GM21447 (cell line): ENCODE data around the gene WDR49.
"Not testable (repeated sequence)": the region's sequence is repeated elsewhere in the genome, so short reads cannot be mapped to it uniquely, and the experiment has no call there.

Experiments used
- ATAC-seq: cut with Tn5 transposase; IDR thresholded peaks from one replicate; pipeline ENCODE4 v1.9.1; 2021; ENCODE audit not compliant: unreplicated experiment

WDR49 gene

DNA sequence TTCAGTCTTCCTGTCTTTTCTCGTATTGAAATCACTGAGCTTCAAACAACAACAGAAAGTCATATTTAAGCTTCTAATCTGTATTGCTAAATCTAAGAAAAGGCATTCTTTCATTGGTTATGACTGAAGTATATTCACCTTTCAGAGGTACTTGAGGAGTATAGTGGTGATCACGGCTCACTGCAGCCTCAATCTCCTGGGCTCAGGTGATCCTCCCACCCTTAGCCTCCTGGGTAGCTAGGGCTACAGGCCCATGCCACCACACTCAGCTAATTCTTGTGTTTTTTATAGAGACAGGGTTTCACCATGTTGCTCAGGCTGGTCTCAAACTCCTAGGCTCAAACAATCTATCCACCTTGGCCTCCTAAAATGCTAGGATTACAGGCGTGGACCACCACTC, 38.7 kb downstream of the WDR49 start:
- no peak for ATAC-seq

DNA sequence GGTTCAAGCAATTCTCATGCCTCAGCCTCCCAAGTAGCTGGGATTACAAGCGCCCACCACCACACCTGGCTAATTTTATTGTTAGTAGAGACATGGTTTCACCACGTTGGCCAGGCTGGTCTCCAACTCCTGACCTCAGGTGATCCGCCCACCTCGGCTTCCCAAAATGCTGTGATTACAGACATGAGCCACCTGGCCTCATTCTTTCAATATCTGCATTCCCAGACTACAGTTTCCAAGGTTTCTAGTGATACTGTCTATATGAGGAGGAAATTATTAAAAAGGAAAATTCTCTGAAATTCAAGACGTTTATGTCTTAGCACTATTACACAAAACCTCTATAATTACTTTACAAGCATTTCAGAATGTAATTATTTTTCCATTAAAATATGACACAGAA, 39.5 kb downstream of the WDR49 start:
- ATAC-seq: not testable (repeated sequence)

DNA sequence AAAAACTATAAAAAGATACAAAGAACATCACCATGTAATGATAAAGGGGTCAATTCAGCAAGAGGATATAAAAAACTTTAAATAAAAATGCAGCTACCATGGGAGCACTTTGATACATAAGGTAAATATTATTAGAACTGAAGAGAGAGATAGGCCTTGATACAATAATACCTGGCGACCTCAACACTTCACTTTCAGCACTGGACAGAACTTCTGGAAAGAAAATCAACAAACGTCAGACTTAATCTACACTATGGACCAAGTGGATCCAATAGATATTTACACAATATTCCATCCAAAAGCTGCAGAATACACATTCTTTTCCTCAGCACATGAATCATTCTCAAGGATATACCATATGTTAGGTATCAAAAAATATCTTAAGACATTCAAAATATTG, 42.0 kb downstream of the WDR49 start:
- no peak for ATAC-seq

DNA sequence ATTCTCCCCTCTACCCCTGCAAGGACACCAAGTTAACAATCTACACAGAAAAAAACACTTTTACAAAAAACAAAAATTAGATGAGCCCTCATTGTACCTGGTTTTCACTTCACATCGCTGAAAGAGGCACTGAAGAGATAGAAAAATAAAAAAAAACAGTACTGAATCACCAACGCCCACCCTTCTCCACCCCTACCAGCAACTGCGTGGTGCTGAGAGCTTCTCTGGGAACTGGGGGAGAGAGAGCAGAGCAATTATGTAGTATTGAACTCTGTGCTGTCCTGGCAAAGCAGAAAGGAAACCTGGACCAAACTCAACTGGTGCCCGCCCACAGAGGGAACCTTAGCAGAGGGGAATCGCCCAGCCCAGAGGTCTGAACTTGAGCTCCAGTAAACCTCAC, 44.6 kb downstream of the WDR49 start:
- no peak for ATAC-seq

DNA sequence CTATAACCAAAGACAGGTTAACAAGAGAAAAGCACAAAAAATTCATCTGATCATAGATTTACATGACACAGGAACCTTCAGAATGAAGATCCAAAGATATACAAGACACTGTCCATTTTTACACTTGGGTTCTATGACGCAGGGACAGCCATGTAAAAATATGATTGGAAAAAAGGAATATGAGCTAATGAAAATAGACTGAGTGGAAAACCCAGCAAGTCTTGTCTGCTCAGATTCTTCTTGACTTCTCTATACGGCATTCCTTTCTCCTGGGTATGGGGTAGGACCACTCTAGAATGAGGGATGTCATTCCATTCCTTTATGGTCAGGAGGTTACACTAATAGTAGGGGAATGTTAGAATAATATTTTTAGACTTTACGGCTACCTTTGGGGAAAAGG, 46.9 kb downstream of the WDR49 start:
- ATAC-seq: no peak

DNA sequence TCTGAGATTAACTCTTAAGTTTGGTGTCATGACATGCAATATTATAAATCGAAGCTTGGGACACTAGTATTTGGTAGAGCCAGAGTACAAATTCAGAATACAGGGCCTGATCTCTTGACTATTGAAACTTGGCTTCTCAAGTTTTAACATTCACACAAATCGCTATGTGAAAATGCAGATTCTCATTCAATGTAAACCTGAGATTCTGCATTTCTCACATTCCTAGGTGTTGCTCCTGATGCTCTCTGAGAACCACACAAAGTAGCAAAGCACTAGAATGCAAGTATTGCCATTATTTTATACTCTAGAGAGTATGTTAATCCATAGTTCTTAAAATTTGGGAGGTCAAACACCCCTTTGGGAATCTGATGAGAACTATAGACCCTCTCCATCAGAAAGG, 47.9 kb downstream of the WDR49 start:
- ATAC-seq: no peak

DNA sequence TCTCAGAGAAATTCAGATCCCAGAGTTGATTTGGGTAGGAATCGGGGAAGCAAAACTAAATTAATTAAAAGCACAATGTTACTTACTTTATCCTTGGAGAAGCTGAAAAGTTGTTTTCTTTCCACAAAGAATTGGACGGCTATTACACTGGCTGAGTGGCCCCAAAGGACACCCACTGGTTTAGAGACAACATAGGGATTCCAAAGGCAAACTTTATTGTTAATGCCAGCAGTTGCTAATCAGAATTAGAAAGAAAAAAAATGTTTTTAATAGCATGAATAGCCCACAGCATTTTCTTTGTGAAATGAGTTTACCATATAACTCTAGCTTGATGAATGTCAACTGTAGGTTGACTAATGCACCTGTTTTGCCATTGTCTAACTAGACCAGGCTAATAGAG, 51.7 kb downstream of the WDR49 start:
- ATAC-seq: no peak

DNA sequence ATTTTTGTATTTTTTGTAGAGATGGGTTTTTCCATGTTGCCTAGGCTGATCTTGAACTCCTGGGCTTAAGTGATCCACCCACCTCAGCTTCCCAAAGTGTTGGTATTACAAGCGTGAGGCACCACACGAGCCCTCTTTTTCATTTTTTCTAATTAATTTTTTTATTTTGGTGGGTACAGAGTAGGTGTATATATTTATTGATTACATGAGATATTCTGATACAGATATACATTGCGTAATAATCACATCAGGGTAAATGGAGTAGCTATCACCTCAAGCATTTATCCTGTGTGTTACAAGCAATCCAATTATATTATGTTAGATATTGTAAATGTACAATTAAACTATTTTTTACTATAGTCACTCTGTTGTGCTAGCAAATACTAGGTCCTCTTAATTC, 66.1 kb downstream of the WDR49 start:
- no peak for ATAC-seq

DNA sequence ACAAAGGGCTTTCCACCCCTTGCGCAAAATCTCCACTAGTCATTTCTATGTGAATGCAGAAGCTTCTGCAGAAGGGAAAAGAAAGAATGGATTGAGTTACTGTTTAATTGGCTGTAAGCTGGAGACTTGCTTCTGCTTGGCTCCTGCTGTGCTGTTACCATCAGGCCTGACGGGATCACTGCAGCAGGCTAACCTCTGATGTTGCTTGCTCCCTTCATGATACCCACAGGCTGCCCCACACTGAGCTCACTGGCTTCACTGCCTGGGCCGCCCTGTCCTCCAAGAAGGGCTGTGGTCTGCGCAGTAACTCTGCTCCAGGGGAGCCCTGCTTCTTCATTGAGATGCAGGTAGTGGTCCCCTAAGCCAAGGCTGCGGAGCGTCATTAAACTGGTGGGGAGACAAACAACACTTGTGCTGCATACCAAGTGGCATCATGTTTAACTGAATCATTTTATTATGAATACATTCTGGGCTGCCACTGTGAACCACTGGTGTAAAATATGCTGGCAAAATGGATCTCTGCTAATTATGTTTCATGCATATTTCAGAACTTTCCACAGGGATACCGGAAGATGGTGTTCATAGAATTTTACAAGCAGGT, 78.6 kb downstream of the WDR49 start:
- no peak for ATAC-seq

DNA sequence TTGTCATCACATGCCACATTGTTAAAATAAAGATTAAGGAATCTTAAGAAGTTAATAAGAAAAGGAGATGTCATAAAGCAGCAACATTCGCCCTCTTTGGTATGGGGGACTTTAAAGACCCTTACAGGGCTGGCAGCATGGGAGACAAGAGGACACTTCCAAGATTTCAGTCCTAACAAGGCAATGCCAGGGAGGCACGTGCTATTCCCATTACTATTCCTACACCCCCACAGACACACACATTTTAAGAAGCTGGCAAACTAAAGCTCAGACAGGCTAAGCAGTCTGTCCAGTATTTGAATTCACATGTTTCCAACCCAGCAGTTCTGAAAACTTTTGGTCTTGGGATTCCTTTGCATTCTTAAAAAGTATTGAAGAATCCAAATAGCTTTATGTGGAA, 80.8 kb downstream of the WDR49 start:
- no peak for ATAC-seq

DNA sequence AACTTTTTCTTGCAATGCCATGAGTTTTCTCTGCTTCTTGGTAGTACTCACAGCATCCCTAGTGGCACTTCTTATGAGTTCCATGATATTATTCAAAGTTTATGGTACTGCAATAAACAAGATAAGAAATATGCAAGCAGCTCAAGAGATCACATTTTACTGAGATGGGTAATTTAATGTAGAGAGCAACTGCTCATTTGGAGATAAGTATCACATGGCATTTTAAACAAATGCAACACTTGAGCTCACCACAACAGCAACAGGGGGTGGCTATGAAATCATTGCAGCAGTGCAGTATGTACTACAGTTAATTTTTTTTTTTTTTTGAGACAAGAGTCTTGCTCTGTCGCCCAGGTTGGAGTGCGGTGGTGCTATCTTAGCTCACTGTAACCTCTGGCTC, 85.1 kb downstream of the WDR49 start:
- no peak for ATAC-seq

DNA sequence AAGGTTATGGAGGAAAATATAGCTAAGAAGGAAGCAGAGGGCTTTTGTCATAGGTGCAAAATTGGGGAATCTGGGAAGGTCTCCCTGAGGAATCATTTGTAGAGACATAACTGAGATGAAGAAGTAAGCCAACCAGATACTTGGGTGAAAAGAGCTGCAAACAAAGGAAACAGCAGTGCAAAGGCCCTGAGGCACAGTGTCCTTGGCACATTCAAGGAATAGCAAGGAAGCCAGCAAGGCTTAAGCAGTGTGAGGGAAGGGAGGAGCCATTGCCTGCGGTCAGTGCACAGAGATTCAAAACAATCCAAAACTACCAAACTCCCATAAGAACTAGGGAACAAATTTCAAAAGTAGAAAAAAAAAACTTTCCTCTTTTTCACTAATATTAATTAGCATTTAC, 88.3 kb downstream of the WDR49 start:
- no peak for ATAC-seq

DNA sequence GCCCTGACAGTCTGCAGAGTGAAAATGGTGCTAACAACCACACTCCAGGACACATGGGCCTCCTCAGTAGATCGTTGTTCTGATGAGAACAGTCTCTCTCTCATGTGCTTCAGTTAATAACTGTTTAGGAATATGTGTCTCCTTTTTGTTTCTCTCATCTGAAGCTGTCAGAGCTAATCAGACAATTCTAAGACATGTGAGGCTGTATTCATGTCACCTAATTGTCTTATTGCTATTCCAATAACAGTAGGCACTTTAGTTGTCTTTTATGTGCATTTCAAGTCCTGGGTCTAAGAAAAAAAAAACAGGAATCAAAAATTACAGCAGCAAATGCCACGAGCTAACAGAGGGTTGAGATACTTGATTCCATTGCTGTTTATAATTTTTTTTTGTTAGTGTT, 89.1 kb downstream of the WDR49 start:
- no peak for ATAC-seq

DNA sequence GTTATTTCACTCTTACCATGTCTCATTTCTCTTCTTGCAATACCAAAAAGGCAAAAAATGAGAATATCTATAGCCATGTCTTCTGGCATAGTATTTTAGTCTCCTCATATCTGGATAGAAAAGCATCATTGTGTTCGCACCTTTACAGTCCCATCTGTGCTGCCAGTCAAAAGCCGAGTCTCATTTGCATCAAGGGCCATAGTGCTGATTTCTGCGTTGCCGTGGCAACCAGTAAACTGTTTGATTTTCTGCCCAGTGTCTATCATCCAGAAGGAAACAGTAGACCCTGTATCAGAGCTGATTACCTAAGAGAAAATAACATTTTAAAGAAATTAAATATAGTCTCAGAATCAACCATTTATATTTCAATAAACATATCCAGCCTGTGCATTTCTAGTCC, 93.8 kb downstream of the WDR49 start:
- no peak for ATAC-seq

DNA sequence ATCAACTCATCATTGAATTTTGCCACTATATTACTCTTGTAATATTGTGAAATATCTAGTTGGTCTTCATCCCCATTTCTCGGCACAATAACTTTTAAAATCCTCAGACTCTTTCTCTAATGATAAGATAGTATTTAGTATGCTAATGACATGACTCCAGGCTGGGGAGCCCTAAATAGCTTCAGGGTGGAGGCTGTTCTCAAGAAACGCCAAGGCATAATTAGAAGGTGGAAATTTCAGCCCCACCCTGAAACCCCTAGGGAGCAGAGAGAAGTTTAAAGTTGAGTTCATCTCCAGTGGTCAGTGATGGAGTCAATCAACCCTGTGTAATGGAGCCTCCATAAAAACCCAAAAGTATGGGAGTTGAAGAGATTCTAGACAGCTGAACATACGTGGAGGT, 98.8 kb downstream of the WDR49 start:
- no peak for ATAC-seq

DNA sequence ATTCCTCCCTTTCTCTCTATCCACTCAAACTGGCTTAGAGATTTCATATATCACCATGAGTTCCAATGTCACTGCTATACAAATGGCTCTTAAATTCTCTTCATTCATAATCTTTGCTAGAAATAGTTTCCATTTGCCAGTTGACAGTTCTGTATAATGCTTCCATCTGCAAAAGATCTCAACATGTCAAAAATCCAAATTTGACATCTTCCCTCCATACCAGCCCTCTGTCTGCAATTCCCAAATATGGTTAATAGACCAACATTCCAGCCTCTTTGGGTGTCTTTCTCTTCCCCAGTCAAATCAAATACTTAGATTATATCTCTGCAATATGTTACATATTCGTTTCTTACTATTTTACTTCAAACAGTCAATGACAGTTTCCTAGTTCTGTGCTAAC, 115.7 kb downstream of the WDR49 start:
- no peak for ATAC-seq

DNA sequence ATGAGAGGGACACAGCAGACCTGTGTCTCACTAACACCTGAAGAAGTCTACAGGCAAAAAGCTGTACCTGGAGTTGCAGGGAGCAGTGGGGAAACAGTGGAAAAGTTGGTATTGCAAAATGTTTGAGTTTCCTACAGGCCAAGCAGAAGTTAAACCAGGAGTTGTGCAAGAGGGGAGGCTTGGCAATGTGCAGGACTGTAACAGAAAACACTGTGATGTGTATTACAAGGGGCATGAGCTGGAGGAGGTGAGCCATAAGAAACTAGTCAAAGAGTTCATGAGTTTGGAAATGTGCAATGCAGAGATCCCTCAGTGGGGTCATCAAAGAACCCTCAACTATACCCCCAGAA, 132.8 kb downstream of the WDR49 start:
- no peak for ATAC-seq

DNA sequence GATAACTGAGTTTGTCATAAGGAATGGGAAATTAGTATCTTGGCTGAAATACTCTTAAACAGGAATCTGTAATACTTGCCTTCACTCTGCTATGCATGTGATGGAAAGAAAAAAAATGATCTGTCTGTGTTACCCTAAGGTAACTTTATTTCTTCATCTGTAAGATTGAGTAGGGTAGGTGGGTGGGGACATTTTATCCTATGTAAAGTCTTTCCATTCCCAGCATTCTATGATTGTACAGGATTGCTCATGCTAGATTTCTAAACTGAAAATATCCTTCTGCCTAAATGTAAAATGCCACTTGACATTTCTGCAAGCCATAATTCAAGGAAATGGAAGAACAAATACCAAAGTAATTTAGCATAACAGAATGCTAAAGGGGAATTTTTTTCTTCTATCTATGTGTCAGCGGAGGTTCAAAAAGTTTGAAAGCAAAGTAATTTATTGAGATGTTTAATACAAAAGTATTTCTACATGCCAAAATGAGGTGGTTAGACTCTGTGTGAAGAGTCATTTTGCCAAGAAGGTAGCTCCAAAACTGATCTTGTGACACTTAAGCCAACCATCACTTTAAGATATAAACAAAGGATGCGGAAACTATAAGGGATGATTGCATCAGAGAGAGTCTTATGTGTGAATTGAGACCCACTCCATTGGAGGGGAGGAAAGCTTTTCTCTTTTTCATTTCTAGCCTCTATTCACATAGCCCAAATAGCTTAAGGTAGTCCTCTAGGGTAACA, 133.3 kb downstream of the WDR49 start:
- ATAC-seq: no peak

DNA sequence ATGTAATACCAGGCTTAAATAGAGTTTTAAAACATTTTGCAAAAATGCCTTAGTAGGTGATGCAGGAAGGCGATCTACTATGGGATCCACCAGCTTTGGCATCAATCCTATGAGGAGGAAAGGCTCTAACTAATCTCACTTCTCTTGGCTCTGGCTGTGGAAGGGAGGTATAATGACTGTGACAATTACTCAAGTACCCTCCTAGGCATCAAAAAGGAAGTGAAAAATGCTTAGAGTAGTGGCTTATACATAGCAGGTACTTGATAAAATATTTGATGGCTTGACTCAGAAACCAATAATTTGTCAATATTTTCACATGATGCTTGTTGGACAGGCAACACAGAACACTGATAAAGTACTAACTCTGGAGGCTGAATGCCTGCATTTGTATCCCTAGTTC, 145.8 kb downstream of the WDR49 start:
- no peak for ATAC-seq

DNA sequence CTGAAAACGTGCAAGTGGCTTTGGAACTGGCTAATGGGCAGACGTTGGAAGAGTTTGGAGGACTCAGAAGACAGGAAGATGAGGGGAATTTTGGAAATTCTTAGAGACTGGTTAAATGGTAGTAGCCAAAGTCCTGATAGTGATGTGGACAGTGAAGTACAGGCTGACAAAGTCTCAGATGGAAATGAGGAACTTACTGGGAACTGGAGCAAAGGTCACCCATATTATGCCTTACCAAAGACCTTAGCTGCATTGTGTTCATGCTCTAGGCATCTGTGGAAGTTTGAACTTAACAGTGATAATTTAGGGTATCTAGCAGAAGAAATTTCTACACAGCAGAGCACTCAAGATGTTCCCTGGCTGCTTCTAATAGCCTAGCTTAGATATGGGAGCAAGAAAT, 151.3 kb downstream of the WDR49 start:
- ATAC-seq: no peak

DNA sequence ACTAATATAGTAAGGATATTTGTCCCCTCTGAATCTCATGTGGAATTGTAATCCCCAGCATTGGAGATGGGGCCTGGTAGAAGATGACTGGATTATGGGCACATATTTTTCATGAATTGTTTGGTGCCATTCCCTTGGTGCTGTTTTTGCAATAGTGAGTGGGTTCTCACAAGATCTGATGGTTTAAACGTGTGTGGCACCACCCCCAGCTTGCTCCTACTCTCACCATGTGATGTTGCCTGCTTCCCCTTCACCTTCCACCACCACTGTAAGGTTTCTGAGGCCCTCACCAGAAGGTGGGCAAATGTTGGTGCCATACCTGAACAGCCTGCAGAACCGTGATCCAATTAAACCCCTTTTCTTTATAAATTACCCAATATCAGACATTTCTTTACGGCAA, 151.8 kb downstream of the WDR49 start:
- no peak for ATAC-seq

DNA sequence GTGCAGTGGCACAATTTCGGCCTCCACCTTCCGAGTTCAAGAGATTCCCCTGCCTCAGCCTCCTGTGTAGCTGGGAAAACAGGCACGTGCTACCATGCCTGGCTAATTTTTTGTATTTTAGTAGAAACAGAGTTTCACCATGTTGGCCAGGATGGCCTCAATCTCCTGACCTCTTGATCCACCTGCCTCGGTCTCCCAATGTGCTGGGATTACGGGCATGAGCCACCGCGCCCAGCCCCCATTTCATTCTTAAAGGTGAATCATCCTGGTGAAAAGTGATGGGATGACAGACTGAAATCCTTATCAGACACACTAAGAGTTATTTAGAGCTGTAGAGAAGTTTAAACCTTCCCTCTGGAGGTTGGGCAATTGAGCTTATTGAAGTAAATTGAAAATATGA, 155.8 kb downstream of the WDR49 start:
- ATAC-seq: no peak

DNA sequence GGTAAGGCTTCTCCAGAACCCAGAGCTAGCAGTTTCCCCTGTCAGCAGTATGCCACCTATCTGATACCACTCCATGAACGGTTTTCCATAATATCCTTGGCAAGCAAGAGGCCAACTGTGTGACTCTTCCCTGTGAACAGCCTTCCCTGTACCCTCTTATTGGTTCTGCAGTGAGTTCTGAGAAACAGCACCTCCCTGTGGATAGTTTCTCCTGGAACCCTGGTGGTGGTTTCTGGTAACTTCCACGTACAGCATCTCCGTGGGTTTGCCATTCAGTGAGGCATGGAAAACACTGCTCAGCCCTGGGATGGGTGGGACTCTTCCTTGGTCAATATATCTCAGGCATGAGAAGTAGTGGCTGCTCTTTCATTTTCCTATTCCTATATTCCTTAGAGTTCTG, 160.5 kb downstream of the WDR49 start:
- ATAC-seq: no peak
